Colonic mucosa (tissue), 4 donors: Measurements from ENCODE around the gene ABCA6. TPM values are rescaled to one million over a fixed set of nuclear protein-coding genes. Genes with fewer than 3 reads are reported as not detected.

ENCODE experiments used
- DNase-seq: peaks from one replicate; pipeline ENCODE4 v3.0.0-alpha.2; 2020
- H3K27ac ChIP-seq: fragments of 200-600 bp; one replicate; pipeline ENCODE4 v1.8.0; 2021
- H3K27me3 ChIP-seq: fragments of 200-600 bp; one replicate; pipeline ENCODE4 v1.8.0; 2021
- H3K36me3 ChIP-seq: fragments of 200-600 bp; one replicate; pipeline ENCODE4 v1.8.0; 2021
- H3K4me1 ChIP-seq: fragments of 200-600 bp; one replicate; pipeline ENCODE4 v1.8.0; 2021; ENCODE audit warnings: mild to moderate bottlenecking
- H3K4me3 ChIP-seq: fragments of 200-600 bp; one replicate; pipeline ENCODE4 v1.8.0; 2021
- H3K9ac ChIP-seq, 2 donors: one replicate each; pipeline ENCODE4 v1.7.0; 2013; ENCODE audit warnings: control low read depth in 2 of 2, low read depth in 2 of 2, low read length in 2 of 2
- H3K9me3 ChIP-seq: fragments of 200-600 bp; one replicate; pipeline ENCODE4 v1.8.0; 2021
- intact Hi-C: fragments of 100-400 bp; cut with DNase I; formaldehyde crosslinking; loops from one replicate; pipeline ENCODE4 v1.14.1; 2022
- microRNA-seq: library from miRNA; unstranded; fragments of <30 nt; microRNA quantifications from one replicate; pipeline ENCODE4, GENCODE V29; 2019
- total RNA-seq, 2 donors: library from RNA; stranded (reverse); fragmentation: NEBNext Ultra II Directional in 1 of 2; extraction: Animal tissue kit (Norgen Biotek cat#: 25700) in 1 of 2; gene quantifications; one replicate each; pipeline ENCODE4 v1.2.1, GENCODE V29; 2021
- TF ChIP-seq, protein P1 (sequence below): fragments of 200-600 bp; IDR thresholded peaks from one replicate; pipeline ENCODE4 v1.8.0; 2022; ENCODE audit warnings: antibody characterized with exemption, mild to moderate bottlenecking
- donor health status: healthy.
- donor health status: DM: no; HTN: no; CAD: no.
- donor health status: DM: no; HTN: no; CAD: no.

The ABCA6 gene
- total RNA-seq, 2 donors from 2014 or later, result 2.1 to 5.9 TPM

- DNase-seq, result no peak
Measured at GRCh38 chr17:69044371-69044770, 97.3 kb downstream of the ABCA6 start.

DNA sequence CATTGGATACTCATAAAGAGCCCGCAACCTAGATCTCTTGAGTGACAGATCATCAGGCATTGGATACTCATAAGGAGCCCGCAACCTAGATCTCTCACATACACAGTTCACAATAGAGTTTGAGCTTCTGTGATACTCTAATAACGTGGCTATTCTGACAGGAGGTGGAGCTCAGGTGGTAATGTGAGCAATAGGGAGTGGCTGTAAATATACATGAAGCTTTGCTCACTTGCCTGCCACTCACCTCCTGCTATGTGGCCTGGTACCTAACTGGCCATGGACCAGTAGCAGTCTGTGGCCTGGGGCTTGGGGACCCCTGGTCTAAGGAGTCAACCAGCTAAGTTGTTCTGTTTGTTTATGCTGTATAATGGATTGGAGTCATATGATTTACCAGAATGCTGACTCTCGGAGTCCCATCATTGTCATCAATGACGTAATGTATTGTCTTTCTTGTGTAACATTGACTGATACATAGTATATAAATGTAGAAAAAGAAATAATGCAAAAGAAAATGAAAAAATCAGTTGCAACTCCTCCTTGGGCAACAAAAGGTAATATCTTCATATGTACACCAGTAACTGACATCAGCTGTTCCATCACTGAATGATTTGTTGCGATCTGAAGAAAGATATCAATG, 98.5 kb downstream of the ABCA6 start:
- H3K27ac ChIP-seq, result no peak overlapping the region
- H3K4me1 ChIP-seq, result peaks cover 3% of the 10 kb centered on the region
- no peak for DNase-seq
- TF ChIP-seq, protein P1, sequence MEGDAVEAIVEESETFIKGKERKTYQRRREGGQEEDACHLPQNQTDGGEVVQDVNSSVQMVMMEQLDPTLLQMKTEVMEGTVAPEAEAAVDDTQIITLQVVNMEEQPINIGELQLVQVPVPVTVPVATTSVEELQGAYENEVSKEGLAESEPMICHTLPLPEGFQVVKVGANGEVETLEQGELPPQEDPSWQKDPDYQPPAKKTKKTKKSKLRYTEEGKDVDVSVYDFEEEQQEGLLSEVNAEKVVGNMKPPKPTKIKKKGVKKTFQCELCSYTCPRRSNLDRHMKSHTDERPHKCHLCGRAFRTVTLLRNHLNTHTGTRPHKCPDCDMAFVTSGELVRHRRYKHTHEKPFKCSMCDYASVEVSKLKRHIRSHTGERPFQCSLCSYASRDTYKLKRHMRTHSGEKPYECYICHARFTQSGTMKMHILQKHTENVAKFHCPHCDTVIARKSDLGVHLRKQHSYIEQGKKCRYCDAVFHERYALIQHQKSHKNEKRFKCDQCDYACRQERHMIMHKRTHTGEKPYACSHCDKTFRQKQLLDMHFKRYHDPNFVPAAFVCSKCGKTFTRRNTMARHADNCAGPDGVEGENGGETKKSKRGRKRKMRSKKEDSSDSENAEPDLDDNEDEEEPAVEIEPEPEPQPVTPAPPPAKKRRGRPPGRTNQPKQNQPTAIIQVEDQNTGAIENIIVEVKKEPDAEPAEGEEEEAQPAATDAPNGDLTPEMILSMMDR, result no peak
- H3K4me3 ChIP-seq, result no peak overlapping the region
- no peaks in the 10 kb centered on the region for H3K36me3 ChIP-seq
- H3K9ac ChIP-seq, result no peak overlapping the region
- intact Hi-C loops, result no loop called here
- H3K27me3 ChIP-seq, result no peaks in the 10 kb centered on the region
- H3K9me3 ChIP-seq, result no peaks in the 10 kb centered on the region

More at GRCh38 chr17:69044371-69044770, 97.3 kb downstream of the ABCA6 start:
- Histone ChIP-seq H3K27ac (no peak overlapping the region), H3K4me1 (peaks cover 3% of the 10 kb centered on the region), H3K27me3 (no peaks in the 10 kb centered on the region), H3K36me3 (no peaks in the 10 kb centered on the region), H3K9me3 (no peaks in the 10 kb centered on the region), H3K9ac (no peak overlapping the region), H3K4me3 (no peak overlapping the region)
- TF ChIP-seq, protein P1, result no peak
- intact Hi-C loops, result no loop called here

DNA sequence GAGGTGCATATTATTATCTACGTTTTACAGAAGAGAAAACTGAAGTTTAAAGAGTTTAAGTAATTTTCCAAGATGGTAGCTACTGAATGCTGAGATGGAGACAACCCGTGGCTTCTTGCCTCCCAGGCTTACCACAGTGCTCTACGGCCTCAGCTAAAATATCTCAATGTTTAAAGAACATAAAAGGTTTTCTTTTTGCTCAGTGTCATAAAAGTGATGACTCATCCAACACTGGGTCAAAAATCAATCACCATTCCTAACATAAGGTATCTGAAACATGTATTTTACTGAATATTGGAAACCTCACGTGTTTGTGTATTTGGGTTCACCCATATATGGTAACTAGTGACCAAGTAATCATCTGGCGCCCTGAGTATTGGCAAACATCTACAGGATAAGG, 99.4 kb downstream of the ABCA6 start:
- Histone ChIP-seq H3K36me3 (no peaks in the 10 kb centered on the region), H3K27me3 (no peaks in the 10 kb centered on the region), H3K4me3 (no peak overlapping the region), H3K27ac (no peak overlapping the region), H3K4me1 (peaks cover 3% of the 10 kb centered on the region), H3K9me3 (no peaks in the 10 kb centered on the region), H3K9ac (no peak overlapping the region)
- TF ChIP-seq, protein P1, result no peak
- intact Hi-C loops, result no loop called here
- no peak for DNase-seq

DNA sequence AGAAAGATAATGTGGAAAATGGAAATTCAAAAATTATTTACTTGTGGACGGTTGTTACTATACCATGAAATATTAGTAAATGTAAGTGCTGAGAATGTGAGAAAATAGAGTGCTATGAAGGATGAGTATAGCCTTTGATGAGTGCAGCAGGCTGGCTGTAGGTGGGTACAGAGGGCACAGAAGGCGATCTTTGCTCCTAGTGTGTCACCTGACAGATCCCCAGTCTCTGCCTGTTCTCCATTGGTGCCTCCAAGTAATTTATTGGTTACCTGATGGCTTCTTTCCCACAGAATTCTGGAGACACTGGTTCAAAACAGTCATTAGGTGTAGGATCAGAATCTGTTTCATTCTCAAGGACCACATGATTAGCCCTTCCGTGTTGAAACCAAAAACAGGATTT, 109.9 kb downstream of the ABCA6 start:
- Histone ChIP-seq H3K27me3 (no peaks in the 10 kb centered on the region), H3K36me3 (no peaks in the 10 kb centered on the region), H3K4me1 (no peaks in the 10 kb centered on the region), H3K4me3 (no peak overlapping the region), H3K27ac (no peak overlapping the region), H3K9me3 (no peaks in the 10 kb centered on the region), H3K9ac (no peak overlapping the region)
- TF ChIP-seq, protein P1, result no peak
- no peak for DNase-seq
- intact Hi-C loops, result no loop called here

GRCh38 chr17:69030169-69030568, 111.5 kb downstream of the ABCA6 start:
- Histone ChIP-seq H3K9me3 (no peaks in the 10 kb centered on the region), H3K27ac (no peak overlapping the region), H3K36me3 (no peaks in the 10 kb centered on the region), H3K4me3 (no peak overlapping the region), H3K4me1 (no peaks in the 10 kb centered on the region), H3K27me3 (no peaks in the 10 kb centered on the region), H3K9ac (no peak overlapping the region)
- no peak for DNase-seq
- TF ChIP-seq, protein P1, result no peak
- intact Hi-C loops, result no loop called here

Small RNA genes within 50 kb of the gene (microRNA-seq; reads per million reads assigned to microRNA genes)
- gene MIR4524A, result not detected
- not detected for gene MIR4524B

Other genes starting within 250 kb of the ABCA6 start
- 1 to 10 TPM; 6.8 to 9.7 TPM for gene ABCA8, start 186.5 kb downstream of the ABCA6 start, total RNA-seq
- 1 to 10 TPM in 1 of 2 donors, under 1 TPM in 1; 0.54 to 2.5 TPM for gene ABCA9, start 81.0 kb downstream of the ABCA6 start, total RNA-seq
- gene ABCA10, start 86.9 kb upstream of the ABCA6 start, total RNA-seq, result 1 to 10 TPM; 1.8 to 2.3 TPM
- gene ABCA5, start 185.2 kb upstream of the ABCA6 start, total RNA-seq, result 10 to 100 TPM; 20.8 to 43.4 TPM